GM12865 (cell line): Measurements from ENCODE around the gene ASXL2.

ENCODE experiments used
- DNase-seq: peaks from one replicate; pipeline ENCODE4 v3.0.0; 2010; ENCODE audit warnings: low read depth
- H3K4me3 ChIP-seq: 2 replicates; pipeline ENCODE4 v1.5.1; 2011; ENCODE audit warnings: mild to moderate bottlenecking, low read depth, low read length, control low read depth
- CTCF ChIP-seq: IDR thresholded peaks from 2 replicates; pipeline ENCODE4 v1.5.1; 2011; ENCODE audit warnings: low read length, control low read depth, low read depth, inconsistent platforms; ENCODE audit not compliant: insufficient read depth; ENCODE audit errors: missing control alignments

ASXL2 gene

GRCh38 chr2:25692143-25692542, 186.1 kb downstream of the ASXL2 start:
- DNase-seq = no peak
- no peak for TF ChIP-seq CTCF

GRCh38 chr2:25690058-25690457, 188.2 kb downstream of the ASXL2 start:
- no peak for TF ChIP-seq CTCF
- H3K4me3 ChIP-seq = no peak overlapping the region
- no peak for DNase-seq

More at GRCh38 chr2:25692143-25692542, 186.1 kb downstream of the ASXL2 start:
- no peak overlapping the region for H3K4me3 ChIP-seq

GRCh38 chr2:25688236-25688635, 190.1 kb downstream of the ASXL2 start:
- no peak for TF ChIP-seq CTCF
- no peak for DNase-seq
- H3K4me3 ChIP-seq = no peak overlapping the region

GRCh38 chr2:25685741-25686140, 192.5 kb downstream of the ASXL2 start:
- TF ChIP-seq CTCF = no peak
- no peak for DNase-seq
- H3K4me3 ChIP-seq = no peak overlapping the region

GRCh38 chr2:25684577-25685473, 193.5 kb downstream of the ASXL2 start:
- no peak for DNase-seq
- TF ChIP-seq CTCF = no peak
- H3K4me3 ChIP-seq = no peak overlapping the region
